Gastrocnemius medialis (tissue), 4 donors: ENCODE measurements around the gene DUSP16. TPM values are rescaled to one million over a fixed set of nuclear protein-coding genes. Genes with fewer than 3 reads are reported as not detected.

ENCODE experiments used
- ATAC-seq, 2 donors: fragments of 150-250 bp; one replicate each; pipeline ENCODE4 v1.9.1; 2016
- DNase-seq, 2 donors: peaks; one replicate each; pipeline ENCODE4 v3.0.0-alpha.2; 2019
- H3K27ac ChIP-seq, 4 donors: fragments of 200-600 bp; sonication (generic); 1 replicate in 1 of 4; 2 replicates in 3 of 4; pipeline ENCODE4 v1.5.1; 2016 to 2018; ENCODE audit warnings: mild to moderate bottlenecking in 2 of 4, moderate library complexity in 1 of 4
- H3K27me3 ChIP-seq, 3 donors: fragments of 200-600 bp; sonication (generic) in 2 of 3; 1 replicate in 1 of 3; 2 replicates in 2 of 3; pipeline versions ENCODE4 v1.5.1 to v1.6.0; 2016 to 2019; ENCODE audit warnings: mild to moderate bottlenecking in 1 of 3, moderate library complexity in 1 of 3
- H3K36me3 ChIP-seq, 2 donors: fragments of 200-600 bp; sonication (generic) in 1 of 2; one replicate each; pipeline ENCODE4 v1.5.1; 2017 to 2018
- H3K4me1 ChIP-seq, 2 donors: fragments of 200-600 bp; sonication (generic) in 1 of 2; one replicate each; pipeline ENCODE4 v1.5.1; 2016 to 2017; ENCODE audit warnings: mild to moderate bottlenecking in 2 of 2
- H3K4me3 ChIP-seq, 4 donors: fragments of 200-600 bp; sonication (generic) in 3 of 4; 1 replicate in 1 of 4; 2 replicates in 3 of 4; pipeline ENCODE4 v1.5.1; 2016 to 2019; ENCODE audit warnings: mild to moderate bottlenecking in 2 of 4
- H3K9me3 ChIP-seq, 3 donors: fragments of 200-600 bp; sonication (generic) in 2 of 3; 1 replicate in 1 of 3; 2 replicates in 2 of 3; pipeline ENCODE4 v1.5.1; 2016 to 2019
- POLR2A ChIP-seq, 2 donors: fragments of 450-650 bp; IDR thresholded peaks; one replicate each; pipeline ENCODE4 v1.6.1; 2017; ENCODE audit warnings: antibody characterized with exemption in 2 of 2, mild to moderate bottlenecking in 2 of 2, moderate library complexity in 2 of 2
- in situ Hi-C, 4 donors: fragments of 200-750 bp; cut with MboI; loops; one replicate each; pipeline versions ENCODE4 v1.15.0 to v1.8.0; 2017; ENCODE audit warnings: low sequenced_read_pairs in 4 of 4
- intact Hi-C: fragments of 100-400 bp; cut with DNase I; formaldehyde crosslinking; loops from one replicate; pipeline ENCODE4 v1.15.1; 2023; ENCODE audit warnings: low total_unique reads
- total RNA-seq, 4 donors: library from RNA; depleted of rRNA; stranded (reverse); fragments of >200 nt; gene quantifications; one replicate each; pipeline versions ENCODE4 v1.1.0 to v1.2.3, GENCODE V29; 2016
- TF ChIP-seq, protein P1 (sequence below), 5 experiments: fragments of 450-650 bp in 3 of 5; fragments of 200-600 bp in 2 of 5; sonication (generic) in 2 of 5; IDR thresholded peaks in 4 of 5; conservative IDR thresholded peaks in 1 of 5; 1 replicate in 4 of 5; 2 replicates in 1 of 5; pipeline ENCODE4 v1.5.1; 2016 to 2019; ENCODE audit warnings: antibody characterized with exemption in 5 of 5, mild to moderate bottlenecking in 3 of 5, moderate library complexity in 3 of 5

Gene DUSP16
- total RNA-seq, 4 donors from 2014 or later = 10.9 to 15.7 (median 13.3) TPM

DNA sequence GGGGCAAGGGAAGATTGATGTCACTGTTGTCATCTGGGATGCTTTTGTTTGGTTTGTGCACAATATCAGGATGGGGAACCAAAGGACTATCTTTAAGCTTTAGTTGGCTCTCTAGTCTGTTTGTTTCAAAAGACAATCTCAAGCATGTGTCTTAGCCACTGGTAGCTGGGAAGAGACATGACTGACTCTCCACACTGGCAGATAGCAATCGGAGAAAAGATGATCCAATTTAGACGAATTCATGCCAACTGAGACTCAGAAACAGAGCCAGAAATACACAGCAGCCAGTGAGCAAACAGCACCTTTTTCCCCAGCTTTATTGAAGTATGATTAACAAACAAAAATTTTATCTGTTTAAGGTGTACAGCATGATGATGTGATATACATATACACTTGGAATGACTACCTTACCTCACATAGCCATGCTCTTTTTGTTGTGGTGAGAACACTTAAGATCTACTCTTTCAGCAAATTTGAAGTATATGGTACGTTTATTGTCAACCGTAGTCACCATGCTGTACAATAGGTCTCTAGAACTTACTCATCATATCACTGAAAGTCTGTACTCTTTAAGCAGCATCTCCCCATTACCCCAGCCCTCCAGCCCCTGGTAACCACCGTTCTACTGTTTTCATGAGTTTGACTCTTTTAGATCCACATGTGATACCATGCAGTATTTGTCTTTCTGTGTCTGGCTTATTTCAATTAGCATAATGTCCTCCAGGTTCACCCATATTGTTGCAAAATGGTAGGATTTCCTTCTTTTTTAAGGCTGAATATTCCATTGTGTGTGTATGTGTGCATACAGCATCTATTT is 50.6 kb downstream of the DUSP16 start:
- no peak overlapping the region for H3K4me3 ChIP-seq
- intact Hi-C loops = no loop called here
- no peaks in the 10 kb centered on the region for H3K36me3 ChIP-seq
- no peaks in the 10 kb centered on the region for H3K9me3 ChIP-seq
- H3K4me1 ChIP-seq = peaks cover 41 to 49% of the 10 kb centered on the region in 2 donors
- in situ Hi-C loops = no loop called here
- DNase-seq = no peak
- no peaks in the 10 kb centered on the region for H3K27me3 ChIP-seq
- TF ChIP-seq, protein P1, sequence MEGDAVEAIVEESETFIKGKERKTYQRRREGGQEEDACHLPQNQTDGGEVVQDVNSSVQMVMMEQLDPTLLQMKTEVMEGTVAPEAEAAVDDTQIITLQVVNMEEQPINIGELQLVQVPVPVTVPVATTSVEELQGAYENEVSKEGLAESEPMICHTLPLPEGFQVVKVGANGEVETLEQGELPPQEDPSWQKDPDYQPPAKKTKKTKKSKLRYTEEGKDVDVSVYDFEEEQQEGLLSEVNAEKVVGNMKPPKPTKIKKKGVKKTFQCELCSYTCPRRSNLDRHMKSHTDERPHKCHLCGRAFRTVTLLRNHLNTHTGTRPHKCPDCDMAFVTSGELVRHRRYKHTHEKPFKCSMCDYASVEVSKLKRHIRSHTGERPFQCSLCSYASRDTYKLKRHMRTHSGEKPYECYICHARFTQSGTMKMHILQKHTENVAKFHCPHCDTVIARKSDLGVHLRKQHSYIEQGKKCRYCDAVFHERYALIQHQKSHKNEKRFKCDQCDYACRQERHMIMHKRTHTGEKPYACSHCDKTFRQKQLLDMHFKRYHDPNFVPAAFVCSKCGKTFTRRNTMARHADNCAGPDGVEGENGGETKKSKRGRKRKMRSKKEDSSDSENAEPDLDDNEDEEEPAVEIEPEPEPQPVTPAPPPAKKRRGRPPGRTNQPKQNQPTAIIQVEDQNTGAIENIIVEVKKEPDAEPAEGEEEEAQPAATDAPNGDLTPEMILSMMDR (IDR thresholded peaks at IDR 0.05 in 4 of 5, conservative IDR thresholded peaks at IDR 0.05 in 1 of 5) = no peak
- no peak for TF ChIP-seq POLR2A (IDR thresholded peaks at IDR 0.05)
- ATAC-seq = no peak
- H3K27ac ChIP-seq = no peak overlapping the region

DNA sequence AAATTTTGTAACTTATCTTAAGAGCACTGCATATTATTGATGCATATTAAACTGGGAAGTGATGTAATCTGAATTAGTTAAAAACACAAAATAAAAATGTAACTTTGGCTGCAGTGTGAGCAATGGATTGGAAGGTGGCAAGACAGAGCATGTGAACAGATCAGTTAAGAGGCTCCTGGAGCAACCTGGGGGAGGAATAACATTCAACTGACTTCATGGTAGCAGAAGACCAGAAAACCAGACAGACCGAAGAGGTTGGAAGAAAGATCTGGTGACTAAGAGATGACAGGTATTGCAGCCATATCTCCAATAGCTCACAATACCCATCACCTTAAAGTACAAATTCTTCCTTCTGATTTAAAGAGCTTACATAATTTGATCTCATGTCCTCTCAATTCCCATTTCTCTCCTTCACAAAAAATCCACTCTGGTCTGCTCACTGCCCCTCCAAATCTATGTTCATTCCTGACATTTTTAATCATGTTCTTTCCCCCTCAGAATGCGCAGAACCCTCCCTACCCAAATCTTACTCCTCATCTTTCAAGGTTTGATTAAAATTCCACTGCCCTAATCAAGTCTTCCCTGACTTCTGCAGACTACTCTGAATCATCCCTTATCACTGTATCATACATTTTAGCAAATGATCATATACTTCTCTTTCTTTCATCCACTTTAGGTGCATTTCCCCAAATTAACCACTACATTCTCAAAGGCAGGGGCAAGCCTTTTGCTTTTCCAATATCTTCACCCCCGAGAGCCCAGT is 51.5 kb downstream of the DUSP16 start:
- ATAC-seq = no peak
- Histone ChIP-seq H3K27me3 (no peaks in the 10 kb centered on the region), H3K4me1 (peaks cover 50 to 58% of the 10 kb centered on the region in 2 donors), H3K4me3 (no peak overlapping the region), H3K9me3 (no peaks in the 10 kb centered on the region), H3K27ac (no peak overlapping the region), H3K36me3 (no peaks in the 10 kb centered on the region)
- no peak for DNase-seq
- in situ Hi-C loops = no loop called here
- intact Hi-C loops = no loop called here
- TF ChIP-seq, protein P1 (IDR thresholded peaks at IDR 0.05 in 4 of 5, conservative IDR thresholded peaks at IDR 0.05 in 1 of 5) = no peak
- TF ChIP-seq POLR2A (IDR thresholded peaks at IDR 0.05) = no peak

DNA sequence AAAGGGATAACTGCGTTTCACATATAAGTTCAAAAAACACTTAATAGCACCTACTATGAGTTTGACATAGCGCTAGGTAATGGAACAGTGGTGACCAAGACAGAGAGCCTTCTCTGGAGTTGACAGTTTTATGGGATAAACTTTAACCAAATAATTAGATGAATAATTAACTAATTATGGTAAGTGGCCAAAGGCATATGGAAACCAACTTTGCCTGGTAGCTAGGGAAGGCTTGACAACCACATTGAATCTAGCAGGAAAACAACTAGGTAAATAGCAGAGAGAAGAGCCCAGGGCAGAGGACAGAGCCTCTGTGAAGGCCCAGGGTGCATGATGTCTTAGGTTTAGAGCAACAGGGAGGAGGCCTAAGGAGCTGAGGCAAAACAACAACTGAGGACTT is 52.1 kb downstream of the DUSP16 start:
- Histone ChIP-seq H3K27ac (peak overlapping the region in 2 of 4 donors; percentile 24 to 44), H3K4me1 (peaks cover 57 to 65% of the 10 kb centered on the region in 2 donors), H3K27me3 (no peaks in the 10 kb centered on the region), H3K9me3 (no peaks in the 10 kb centered on the region), H3K4me3 (no peak overlapping the region), H3K36me3 (no peaks in the 10 kb centered on the region)
- no peak for ATAC-seq
- no peak for DNase-seq
- in situ Hi-C loops (no loop called here), intact Hi-C loops (no loop called here)
- TF ChIP-seq, protein P1 (IDR thresholded peaks at IDR 0.05 in 4 of 5, conservative IDR thresholded peaks at IDR 0.05 in 1 of 5) = no peak
- no peak for TF ChIP-seq POLR2A (IDR thresholded peaks at IDR 0.05)

DNA sequence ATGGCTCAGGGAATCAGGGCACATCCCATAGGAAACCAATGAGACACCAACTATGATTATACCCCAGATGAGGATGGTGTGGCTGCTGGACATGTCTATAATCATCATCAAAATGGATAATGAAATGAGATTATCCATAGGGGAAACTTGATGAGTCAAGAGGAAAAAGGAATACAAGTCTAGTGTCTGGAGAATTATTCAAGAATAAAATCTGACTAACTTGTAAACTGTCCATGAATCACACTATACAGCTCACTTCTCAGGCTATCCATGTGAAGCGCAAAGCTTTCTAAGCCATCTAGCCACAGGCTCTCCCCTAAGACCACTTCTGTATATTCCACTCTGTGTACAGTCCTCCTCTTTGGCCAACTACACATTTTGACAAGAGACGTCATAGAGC is 52.5 kb downstream of the DUSP16 start:
- no peak for DNase-seq
- TF ChIP-seq POLR2A (IDR thresholded peaks at IDR 0.05) = no peak
- TF ChIP-seq, protein P1 (IDR thresholded peaks at IDR 0.05 in 4 of 5, conservative IDR thresholded peaks at IDR 0.05 in 1 of 5) = no peak
- H3K36me3 ChIP-seq = no peaks in the 10 kb centered on the region
- H3K9me3 ChIP-seq = no peaks in the 10 kb centered on the region
- intact Hi-C loops (no loop called here), in situ Hi-C loops (no loop called here)
- peak in 1 of 2 donors; percentile 32 for ATAC-seq
- no peak overlapping the region for H3K4me3 ChIP-seq
- H3K27ac ChIP-seq = peak overlapping the region in 3 of 4 donors; percentile 24 to 44 (median 31)
- no peaks in the 10 kb centered on the region for H3K27me3 ChIP-seq
- peaks cover 61 to 69% of the 10 kb centered on the region in 2 donors for H3K4me1 ChIP-seq
